Measurements from ENCODE around the gene SLC15A4.
"Not testable (repeated sequence)": the region's sequence is repeated elsewhere in the genome, so short reads cannot be mapped to it uniquely, and the experiment has no call there.

SLC15A4 gene

GRCh38 chr12:128843538-128843937 lies 19.8 kb upstream of the SLC15A4 start:
- DNase-seq = no peak

- no peak for DNase-seq
Measured at GRCh38 chr12:128842579-128842978, 18.8 kb upstream of the SLC15A4 start.

GRCh38 chr12:128840862-128841468 lies 17.2 kb upstream of the SLC15A4 start:
- DNase-seq = no peak

GRCh38 chr12:128839885-128840284 lies 16.1 kb upstream of the SLC15A4 start:
- not testable (repeated sequence) for DNase-seq

GRCh38 chr12:128833418-128833817 lies 9.7 kb upstream of the SLC15A4 start:
- no peak for DNase-seq

GRCh38 chr12:128830505-128830893 lies 6.7 kb upstream of the SLC15A4 start:
- DNase-seq = no peak

- no peak for DNase-seq
Measured at GRCh38 chr12:128829861-128830504, 6.2 kb upstream of the SLC15A4 start.

- no peak for DNase-seq
Measured at GRCh38 chr12:128827724-128828123, 4.0 kb upstream of the SLC15A4 start.

- DNase-seq = no peak
Measured at GRCh38 chr12:128825835-128826234, 2.1 kb upstream of the SLC15A4 start.

- DNase-seq = no peak
Measured at GRCh38 chr12:128823216-128823915, 392 bp downstream of the SLC15A4 start.

- DNase-seq = no peak
Measured at GRCh38 chr12:128820723-128821432, 2.9 kb downstream of the SLC15A4 start.

GRCh38 chr12:128820253-128820652 lies 3.5 kb downstream of the SLC15A4 start:
- no peak for DNase-seq

- DNase-seq = no peak
Measured at GRCh38 chr12:128819293-128820144, 4.2 kb downstream of the SLC15A4 start.

GRCh38 chr12:128818065-128819022 lies 5.4 kb downstream of the SLC15A4 start:
- DNase-seq = no peak

GRCh38 chr12:128817111-128818015 lies 6.4 kb downstream of the SLC15A4 start:
- DNase-seq = no peak

- no peak for DNase-seq
Measured at GRCh38 chr12:128816643-128816920, 7.2 kb downstream of the SLC15A4 start.

- DNase-seq = no peak
Measured at GRCh38 chr12:128815779-128816642, 7.7 kb downstream of the SLC15A4 start.

- no peak for DNase-seq
Measured at GRCh38 chr12:128814411-128815261, 9.1 kb downstream of the SLC15A4 start.

- DNase-seq = no peak
Measured at GRCh38 chr12:128813883-128814282, 9.9 kb downstream of the SLC15A4 start.

Measured in NCI-H1048 (cell line).